ENCODE measurements around the gene EXOSC5. TPM values are rescaled to one million over a fixed set of nuclear protein-coding genes. Genes with fewer than 3 reads are reported as not detected.

The EXOSC5 gene
- total and polyA plus RNA-seq, 9 of the 15 experiments (the other 6 are each of a cell fraction or from before 2014, with no cell fraction given) = 10.9 to 75.5 (median 37.8) TPM

DNA sequence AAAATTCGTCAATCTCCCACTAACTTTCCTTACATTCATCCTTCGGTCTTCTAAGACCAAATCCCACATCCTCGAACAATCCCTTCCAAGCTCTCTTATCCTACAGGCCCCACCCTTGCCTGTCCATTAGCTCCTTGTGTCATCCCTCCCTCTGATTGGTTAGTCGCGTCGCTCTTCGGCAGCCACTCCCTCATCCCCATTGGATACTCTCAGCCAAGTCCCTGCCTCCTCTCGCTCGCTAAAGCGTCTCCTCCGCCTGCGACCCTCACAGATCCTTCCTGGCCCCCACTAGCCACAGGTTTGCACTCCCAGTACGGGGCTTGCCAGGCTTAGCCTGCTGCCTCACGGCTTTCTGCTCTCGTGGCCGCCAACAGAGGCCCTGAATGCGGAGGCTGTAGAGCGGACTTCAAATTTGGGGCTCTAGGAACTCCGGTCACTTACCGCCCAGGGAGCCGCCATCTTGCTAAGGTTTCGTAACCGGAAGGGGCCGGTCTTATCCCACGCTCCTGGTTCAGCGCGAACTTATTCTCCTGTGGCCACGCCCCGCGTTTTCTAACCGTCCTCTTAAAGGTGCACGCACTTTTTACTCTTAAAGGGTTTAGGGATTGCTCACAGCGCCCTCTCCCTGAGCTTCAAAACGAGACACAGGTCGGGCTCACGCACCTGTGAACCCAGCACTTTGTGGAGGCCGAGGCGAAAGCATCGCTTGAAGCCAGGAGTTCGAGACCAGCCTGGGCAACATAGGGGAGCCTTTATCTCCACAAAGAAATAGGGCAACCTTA lies 42.5 kb upstream of the EXOSC5 start, which contains the start of gene DMAC2 (continued):
- TF ChIP-seq, protein P1, sequence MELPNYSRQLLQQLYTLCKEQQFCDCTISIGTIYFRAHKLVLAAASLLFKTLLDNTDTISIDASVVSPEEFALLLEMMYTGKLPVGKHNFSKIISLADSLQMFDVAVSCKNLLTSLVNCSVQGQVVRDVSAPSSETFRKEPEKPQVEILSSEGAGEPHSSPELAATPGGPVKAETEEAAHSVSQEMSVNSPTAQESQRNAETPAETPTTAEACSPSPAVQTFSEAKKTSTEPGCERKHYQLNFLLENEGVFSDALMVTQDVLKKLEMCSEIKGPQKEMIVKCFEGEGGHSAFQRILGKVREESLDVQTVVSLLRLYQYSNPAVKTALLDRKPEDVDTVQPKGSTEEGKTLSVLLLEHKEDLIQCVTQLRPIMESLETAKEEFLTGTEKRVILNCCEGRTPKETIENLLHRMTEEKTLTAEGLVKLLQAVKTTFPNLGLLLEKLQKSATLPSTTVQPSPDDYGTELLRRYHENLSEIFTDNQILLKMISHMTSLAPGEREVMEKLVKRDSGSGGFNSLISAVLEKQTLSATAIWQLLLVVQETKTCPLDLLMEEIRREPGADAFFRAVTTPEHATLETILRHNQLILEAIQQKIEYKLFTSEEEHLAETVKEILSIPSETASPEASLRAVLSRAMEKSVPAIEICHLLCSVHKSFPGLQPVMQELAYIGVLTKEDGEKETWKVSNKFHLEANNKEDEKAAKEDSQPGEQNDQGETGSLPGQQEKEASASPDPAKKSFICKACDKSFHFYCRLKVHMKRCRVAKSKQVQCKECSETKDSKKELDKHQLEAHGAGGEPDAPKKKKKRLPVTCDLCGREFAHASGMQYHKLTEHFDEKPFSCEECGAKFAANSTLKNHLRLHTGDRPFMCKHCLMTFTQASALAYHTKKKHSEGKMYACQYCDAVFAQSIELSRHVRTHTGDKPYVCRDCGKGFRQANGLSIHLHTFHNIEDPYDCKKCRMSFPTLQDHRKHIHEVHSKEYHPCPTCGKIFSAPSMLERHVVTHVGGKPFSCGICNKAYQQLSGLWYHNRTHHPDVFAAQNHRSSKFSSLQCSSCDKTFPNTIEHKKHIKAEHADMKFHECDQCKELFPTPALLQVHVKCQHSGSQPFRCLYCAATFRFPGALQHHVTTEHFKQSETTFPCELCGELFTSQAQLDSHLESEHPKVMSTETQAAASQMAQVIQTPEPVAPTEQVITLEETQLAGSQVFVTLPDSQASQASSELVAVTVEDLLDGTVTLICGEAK (IDR thresholded peaks at IDR 0.05) = peak; percentile 83
- TF ChIP-seq, protein P1 (CRISPR knock-in tag; IDR thresholded peaks at IDR 0.05) = no peak
- TF ChIP-seq ZBTB7A (IDR thresholded peaks at IDR 0.05; ENCODE audit: borderline replicate concordance, control insufficient read depth, low read depth, low read length) = peak; percentile 72
- peak in 1 of 2 experiments; percentile 67; a peak in 1 of 3 replicates for TF ChIP-seq CBX3 (IDR thresholded peaks at IDR 0.05; ENCODE audit: borderline replicate concordance in 1 of 2, low read length in 2 of 2)
- TF ChIP-seq ASH1L (IDR thresholded peaks at IDR 0.05; ENCODE audit: borderline replicate concordance, low read depth, partially characterized antibody) = peak; percentile 76
- TF ChIP-seq, protein P2, sequence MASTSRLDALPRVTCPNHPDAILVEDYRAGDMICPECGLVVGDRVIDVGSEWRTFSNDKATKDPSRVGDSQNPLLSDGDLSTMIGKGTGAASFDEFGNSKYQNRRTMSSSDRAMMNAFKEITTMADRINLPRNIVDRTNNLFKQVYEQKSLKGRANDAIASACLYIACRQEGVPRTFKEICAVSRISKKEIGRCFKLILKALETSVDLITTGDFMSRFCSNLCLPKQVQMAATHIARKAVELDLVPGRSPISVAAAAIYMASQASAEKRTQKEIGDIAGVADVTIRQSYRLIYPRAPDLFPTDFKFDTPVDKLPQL (IDR thresholded peaks at IDR 0.05; ENCODE audit: extremely low read depth, insufficient read length) = no peak
- TF ChIP-seq ADNP (tag; IDR thresholded peaks at IDR 0.05) = peak; percentile 91
- peak; percentile 86; the same call in 1 of the 2 replicates for TF ChIP-seq NFRKB (IDR thresholded peaks at IDR 0.05; ENCODE audit: low read depth)
- TF ChIP-seq MAZ (CRISPR knock-in tag; conservative IDR thresholded peaks at IDR 0.05 in 1 of 2, IDR thresholded peaks at IDR 0.05 in 1 of 2) = peak in 1 of 2 experiments; percentile 74; a peak in 3 of 4 replicates
- TF ChIP-seq NR3C1 (CRISPR knock-in tag; IDR thresholded peaks at IDR 0.05) = no peak
- peak; percentile 42; the same call in 1 of the 2 replicates for TF ChIP-seq TRIM28 (IDR thresholded peaks at IDR 0.05)
- peak; percentile 63 for TF ChIP-seq CREM (IDR thresholded peaks at IDR 0.05; ENCODE audit: low read depth)
- peak; percentile 98 for TF ChIP-seq CEBPB (tag; IDR thresholded peaks at IDR 0.05)
- TF ChIP-seq SIX5 (IDR thresholded peaks at IDR 0.05; ENCODE audit: borderline replicate concordance in 1 of 2, insufficient read depth in 1 of 2, low read depth in 1 of 2, low read length in 2 of 2) = no peak
- no peak for TF ChIP-seq HNRNPK (IDR thresholded peaks at IDR 0.05; ENCODE audit: low read depth, low read length, poor library complexity, severe bottlenecking)
- TF ChIP-seq ZNF431 (CRISPR knock-in tag; IDR thresholded peaks at IDR 0.05) = no peak
- no peak for TF ChIP-seq PRPF4 (IDR thresholded peaks at IDR 0.05; ENCODE audit: insufficient read depth, low read depth, low read length, poor library complexity, severe bottlenecking)
- TF ChIP-seq RBFOX2 (IDR thresholded peaks at IDR 0.05; ENCODE audit: low read depth, low read length) = peak; percentile 94
